ENCODE data around the gene VIPR2. TPM values are rescaled to one million over a fixed set of nuclear protein-coding genes. Genes with fewer than 3 reads are reported as not detected.
"Not testable (repeated sequence)": the region's sequence is repeated elsewhere in the genome, so short reads cannot be mapped to it uniquely, and the experiment has no call there.

VIPR2 gene
- total RNA-seq, 1 experiment from 2014 or later = not detected

DNA sequence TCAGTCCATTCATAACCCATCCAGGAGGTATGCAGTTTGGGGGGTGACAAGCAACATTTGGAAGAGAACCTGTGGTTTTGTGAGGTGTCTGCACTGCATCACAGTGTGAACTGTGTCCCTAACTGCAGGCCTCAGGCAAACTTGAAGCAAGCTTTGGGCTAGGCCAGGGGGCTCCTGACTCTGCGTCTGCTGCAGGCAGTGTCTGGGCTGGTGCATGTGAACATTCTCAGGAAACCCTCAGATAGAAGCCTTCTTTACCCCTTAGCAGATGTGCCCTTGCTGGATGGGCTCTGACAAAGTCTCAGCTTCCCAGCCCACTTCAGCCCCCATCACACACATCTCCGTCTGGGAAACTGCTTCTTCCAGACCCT lies 61.0 kb downstream of the VIPR2 start:
- no peaks in the 10 kb centered on the region for H4K20me1 ChIP-seq (ENCODE audit: insufficient read depth, low read depth, low read length)
- no peaks in the 10 kb centered on the region for H3K36me3 ChIP-seq (ENCODE audit: insufficient read depth, low read length)
- H3K4me2 ChIP-seq (ENCODE audit: low read depth, low read length, poor library complexity, severe bottlenecking) = no peak overlapping the region
- H3K9ac ChIP-seq (ENCODE audit: low read length) = no peak overlapping the region
- H3K4me3 ChIP-seq (ENCODE audit: low read length) = no peak overlapping the region
- no peak overlapping the region for H2AFZ ChIP-seq (ENCODE audit: low read length)
- H3K9me3 ChIP-seq (ENCODE audit: low read length) = no peaks in the 10 kb centered on the region
- no peaks in the 10 kb centered on the region for H3K4me1 ChIP-seq (ENCODE audit: low read length)
- H3K9me2 ChIP-seq (replicated peaks; ENCODE audit: insufficient read depth, low read length) = no peaks in the 10 kb centered on the region
- no peak overlapping the region for H3K27ac ChIP-seq (ENCODE audit: low read length)
- no peak for DNase-seq
- H3K79me2 ChIP-seq (ENCODE audit: low read length) = no peaks in the 10 kb centered on the region
- no peaks in the 10 kb centered on the region for H3K27me3 ChIP-seq (ENCODE audit: low read length)

DNA sequence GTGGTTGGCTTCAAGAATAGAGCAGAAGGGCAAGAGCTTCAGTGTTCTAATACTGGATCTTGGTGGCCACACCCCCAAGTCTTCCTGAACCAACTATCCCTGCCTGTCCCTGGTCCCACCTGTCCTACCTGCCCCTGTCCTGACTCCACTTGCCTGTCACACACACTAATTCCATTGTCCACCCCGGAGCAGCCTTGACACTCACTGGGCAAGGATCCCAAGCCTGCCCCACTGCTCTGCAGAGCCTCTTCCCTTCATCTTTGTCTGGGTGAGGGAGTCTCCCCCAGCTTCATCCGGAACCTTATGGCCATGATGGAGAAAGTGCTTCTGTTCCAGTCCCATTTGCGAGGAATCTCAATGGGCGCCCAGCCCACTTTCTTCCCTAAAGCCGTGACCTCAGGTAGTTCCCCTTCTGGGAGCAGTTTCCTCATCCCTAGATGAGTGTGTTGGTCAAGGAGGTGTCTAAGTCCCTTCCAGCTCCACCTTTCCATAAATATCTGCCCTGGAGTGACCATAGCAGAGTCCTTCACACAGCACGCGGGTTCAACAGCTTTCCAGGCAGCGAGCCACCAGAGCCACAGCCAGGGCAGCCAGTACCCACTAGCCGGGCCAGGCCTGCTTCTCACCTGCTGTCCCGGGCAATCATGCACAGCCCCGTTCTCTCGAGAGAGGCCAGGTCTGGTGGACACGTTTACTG lies 61.5 kb downstream of the VIPR2 start:
- Histone ChIP-seq H3K27ac (ENCODE audit: low read length) (no peak overlapping the region), H3K36me3 (ENCODE audit: insufficient read depth, low read length) (no peaks in the 10 kb centered on the region), H3K4me3 (ENCODE audit: low read length) (no peak overlapping the region), H3K4me2 (ENCODE audit: low read depth, low read length, poor library complexity, severe bottlenecking) (no peak overlapping the region), H3K9me2 (replicated peaks; ENCODE audit: insufficient read depth, low read length) (no peaks in the 10 kb centered on the region), H3K9me3 (ENCODE audit: low read length) (no peaks in the 10 kb centered on the region), H3K4me1 (ENCODE audit: low read length) (no peaks in the 10 kb centered on the region), H2AFZ (ENCODE audit: low read length) (no peak overlapping the region), H4K20me1 (ENCODE audit: insufficient read depth, low read depth, low read length) (no peaks in the 10 kb centered on the region), H3K9ac (ENCODE audit: low read length) (no peak overlapping the region), H3K79me2 (ENCODE audit: low read length) (no peaks in the 10 kb centered on the region), H3K27me3 (ENCODE audit: low read length) (0 out of 2 replicates have a peak, but pooled peaks cover 3% of the 10 kb centered on the region)
- DNase-seq = no peak

GRCh38 chr7:159082075-159082474 lies 62.6 kb downstream of the VIPR2 start:
- H4K20me1 ChIP-seq (ENCODE audit: insufficient read depth, low read depth, low read length); H3K27me3 ChIP-seq (ENCODE audit: low read length); H3K4me3 ChIP-seq (ENCODE audit: low read length); H3K4me1 ChIP-seq (ENCODE audit: low read length); DNase-seq; H3K9me2 ChIP-seq (replicated peaks; ENCODE audit: insufficient read depth, low read length); H3K9ac ChIP-seq (ENCODE audit: low read length); H2AFZ ChIP-seq (ENCODE audit: low read length); H3K27ac ChIP-seq (ENCODE audit: low read length); H3K79me2 ChIP-seq (ENCODE audit: low read length); H3K9me3 ChIP-seq (ENCODE audit: low read length); H3K4me2 ChIP-seq (ENCODE audit: low read depth, low read length, poor library complexity, severe bottlenecking); H3K36me3 ChIP-seq (ENCODE audit: insufficient read depth, low read length): not testable (repeated sequence)

- H3K4me3 ChIP-seq (ENCODE audit: low read length) = no peak overlapping the region
- H3K27me3 ChIP-seq (ENCODE audit: low read length) = 0 out of 2 replicates have a peak, but pooled peaks cover 3% of the 10 kb centered on the region
- DNase-seq = no peak
- H3K9me3 ChIP-seq (ENCODE audit: low read length) = no peaks in the 10 kb centered on the region
- no peak overlapping the region for H3K9ac ChIP-seq (ENCODE audit: low read length)
- H3K4me2 ChIP-seq (ENCODE audit: low read depth, low read length, poor library complexity, severe bottlenecking) = no peak overlapping the region
- no peaks in the 10 kb centered on the region for H3K36me3 ChIP-seq (ENCODE audit: insufficient read depth, low read length)
- H3K79me2 ChIP-seq (ENCODE audit: low read length) = no peaks in the 10 kb centered on the region
- no peaks in the 10 kb centered on the region for H3K9me2 ChIP-seq (replicated peaks; ENCODE audit: insufficient read depth, low read length)
- no peaks in the 10 kb centered on the region for H3K4me1 ChIP-seq (ENCODE audit: low read length)
- no peak overlapping the region for H3K27ac ChIP-seq (ENCODE audit: low read length)
- H2AFZ ChIP-seq (ENCODE audit: low read length) = no peak overlapping the region
- H4K20me1 ChIP-seq (ENCODE audit: insufficient read depth, low read depth, low read length) = no peaks in the 10 kb centered on the region
Observed at GRCh38 chr7:159078911-159079270, 65.8 kb downstream of the VIPR2 start.

- Histone ChIP-seq H3K9me2 (replicated peaks; ENCODE audit: insufficient read depth, low read length) (no peaks in the 10 kb centered on the region), H2AFZ (ENCODE audit: low read length) (no peak overlapping the region), H3K27ac (ENCODE audit: low read length) (no peak overlapping the region), H3K4me3 (ENCODE audit: low read length) (no peak overlapping the region), H3K4me2 (ENCODE audit: low read depth, low read length, poor library complexity, severe bottlenecking) (no peak overlapping the region), H3K4me1 (ENCODE audit: low read length) (no peaks in the 10 kb centered on the region), H3K9me3 (ENCODE audit: low read length) (no peaks in the 10 kb centered on the region), H3K36me3 (ENCODE audit: insufficient read depth, low read length) (no peaks in the 10 kb centered on the region), H4K20me1 (ENCODE audit: insufficient read depth, low read depth, low read length) (no peaks in the 10 kb centered on the region), H3K27me3 (ENCODE audit: low read length) (0 out of 2 replicates have a peak, but pooled peaks cover 3% of the 10 kb centered on the region), H3K9ac (ENCODE audit: low read length) (no peak overlapping the region), H3K79me2 (ENCODE audit: low read length) (no peaks in the 10 kb centered on the region)
- no peak for DNase-seq
Observed at GRCh38 chr7:159078193-159078910, 66.3 kb downstream of the VIPR2 start.

- H3K4me3 ChIP-seq (ENCODE audit: low read length) = no peak overlapping the region
- H3K9me2 ChIP-seq (replicated peaks; ENCODE audit: insufficient read depth, low read length) = no peaks in the 10 kb centered on the region
- no peaks in the 10 kb centered on the region for H3K4me1 ChIP-seq (ENCODE audit: low read length)
- H3K4me2 ChIP-seq (ENCODE audit: low read depth, low read length, poor library complexity, severe bottlenecking) = no peak overlapping the region
- H3K9me3 ChIP-seq (ENCODE audit: low read length) = no peaks in the 10 kb centered on the region
- H4K20me1 ChIP-seq (ENCODE audit: insufficient read depth, low read depth, low read length) = no peaks in the 10 kb centered on the region
- DNase-seq = no peak
- no peak overlapping the region for H3K9ac ChIP-seq (ENCODE audit: low read length)
- 0 out of 2 replicates have a peak, but pooled peaks cover 3% of the 10 kb centered on the region for H3K27me3 ChIP-seq (ENCODE audit: low read length)
- no peaks in the 10 kb centered on the region for H3K36me3 ChIP-seq (ENCODE audit: insufficient read depth, low read length)
- H2AFZ ChIP-seq (ENCODE audit: low read length) = no peak overlapping the region
- H3K79me2 ChIP-seq (ENCODE audit: low read length) = no peaks in the 10 kb centered on the region
- H3K27ac ChIP-seq (ENCODE audit: low read length) = no peak overlapping the region
Observed at GRCh38 chr7:159076333-159076732, 68.3 kb downstream of the VIPR2 start.

DNA sequence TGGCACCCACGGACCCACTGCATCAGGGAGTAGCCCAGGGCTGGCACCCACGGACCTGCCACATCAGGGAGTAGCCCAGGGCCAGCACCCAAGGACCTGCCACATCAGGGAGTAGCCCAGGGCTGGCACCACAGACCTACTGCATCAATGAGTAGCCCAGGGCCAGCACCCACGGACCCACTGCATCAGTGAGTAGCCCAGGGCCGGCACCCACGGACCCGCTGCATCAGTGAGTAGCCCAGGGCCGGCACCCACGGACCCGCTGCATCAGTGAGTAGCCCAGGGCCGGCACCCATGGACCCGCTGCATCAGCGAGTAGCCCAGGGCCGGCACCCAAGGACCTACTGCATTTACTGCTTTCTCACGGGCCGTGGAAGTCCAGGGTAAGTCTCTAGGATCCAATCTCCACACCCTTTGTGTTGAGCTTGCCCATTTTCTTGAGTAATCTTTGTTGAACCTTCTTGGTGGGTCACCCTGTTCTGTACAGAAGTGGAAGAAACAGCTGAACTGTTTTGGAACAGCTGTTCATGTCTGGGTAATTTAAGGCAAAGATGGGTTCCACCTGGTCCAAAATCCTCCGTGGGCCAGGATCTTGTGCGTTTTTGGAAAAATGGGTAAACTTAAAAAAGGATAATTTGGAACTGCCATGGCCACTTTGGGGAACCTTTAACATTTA lies 69.0 kb downstream of the VIPR2 start:
- no peaks in the 10 kb centered on the region for H3K4me1 ChIP-seq (ENCODE audit: low read length)
- H4K20me1 ChIP-seq (ENCODE audit: insufficient read depth, low read depth, low read length) = no peaks in the 10 kb centered on the region
- DNase-seq = no peak
- H3K9me2 ChIP-seq (replicated peaks; ENCODE audit: insufficient read depth, low read length) = no peaks in the 10 kb centered on the region
- no peak overlapping the region for H2AFZ ChIP-seq (ENCODE audit: low read length)
- H3K36me3 ChIP-seq (ENCODE audit: insufficient read depth, low read length) = no peaks in the 10 kb centered on the region
- H3K9me3 ChIP-seq (ENCODE audit: low read length) = no peaks in the 10 kb centered on the region
- no peaks in the 10 kb centered on the region for H3K79me2 ChIP-seq (ENCODE audit: low read length)
- no peak overlapping the region for H3K4me2 ChIP-seq (ENCODE audit: low read depth, low read length, poor library complexity, severe bottlenecking)
- no peak overlapping the region for H3K9ac ChIP-seq (ENCODE audit: low read length)
- no peak overlapping the region for H3K4me3 ChIP-seq (ENCODE audit: low read length)
- 0 out of 2 replicates have a peak, but pooled peaks cover 3% of the 10 kb centered on the region for H3K27me3 ChIP-seq (ENCODE audit: low read length)
- no peak overlapping the region for H3K27ac ChIP-seq (ENCODE audit: low read length)

DNA sequence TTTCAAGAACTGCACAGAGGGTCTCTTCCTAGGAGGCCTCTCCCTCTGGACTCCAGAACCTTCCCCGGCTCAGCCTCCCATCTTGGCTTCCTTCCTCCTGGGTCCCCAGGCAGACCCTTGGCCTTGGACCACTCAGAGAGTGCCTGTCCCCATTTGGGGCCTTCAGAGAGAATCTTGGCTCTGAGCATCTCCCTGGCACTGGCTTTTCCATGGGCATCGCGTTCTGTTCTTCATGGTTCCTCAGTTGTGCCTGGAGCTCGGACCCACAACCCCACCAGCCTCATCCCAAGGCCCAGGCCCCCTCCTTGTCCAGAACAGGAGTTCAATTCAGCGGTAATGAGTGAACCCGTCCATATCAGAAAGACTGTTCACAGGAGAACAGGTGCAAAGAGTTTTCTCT lies 73.4 kb downstream of the VIPR2 start:
- no peaks in the 10 kb centered on the region for H3K4me1 ChIP-seq (ENCODE audit: low read length)
- no peaks in the 10 kb centered on the region for H3K9me3 ChIP-seq (ENCODE audit: low read length)
- no peak overlapping the region for H2AFZ ChIP-seq (ENCODE audit: low read length)
- no peak overlapping the region for H3K4me2 ChIP-seq (ENCODE audit: low read depth, low read length, poor library complexity, severe bottlenecking)
- no peaks in the 10 kb centered on the region for H4K20me1 ChIP-seq (ENCODE audit: insufficient read depth, low read depth, low read length)
- no peaks in the 10 kb centered on the region for H3K36me3 ChIP-seq (ENCODE audit: insufficient read depth, low read length)
- no peak for DNase-seq
- H3K4me3 ChIP-seq (ENCODE audit: low read length) = no peak overlapping the region
- no peaks in the 10 kb centered on the region for H3K79me2 ChIP-seq (ENCODE audit: low read length)
- no peak overlapping the region for H3K9ac ChIP-seq (ENCODE audit: low read length)
- H3K9me2 ChIP-seq (replicated peaks; ENCODE audit: insufficient read depth, low read length) = no peaks in the 10 kb centered on the region
- no peak overlapping the region for H3K27ac ChIP-seq (ENCODE audit: low read length)
- no peaks in the 10 kb centered on the region for H3K27me3 ChIP-seq (ENCODE audit: low read length)

All from Karpas-422 (cell line).